HepG2 (cell line): ENCODE measurements around the gene MTA3. TPM values are rescaled to one million over a fixed set of nuclear protein-coding genes. Genes with fewer than 3 reads are reported as not detected.

Experiments used
- ATAC-seq: fragments of 200-7000 bp; cut with Tn5 transposase; 3 replicates; pipeline ENCODE4 v1.9.1; 2020; ENCODE audit warnings: mild to moderate bottlenecking, moderate library complexity
- BruUV-seq: library from RNA; stranded (reverse); fragments of 400-500 nt; replicated peaks from 2 replicates; lab custom pipeline; 2021; lab: Mats Ljungman, UMichigan
- CTCF ChIA-PET: fragments of 300-600 bp; formaldehyde crosslinking; extraction: SDS; loops from one replicate; lab custom pipeline; 2021; ENCODE audit warnings: low total read pairs, inconsistent platforms, low intra/inter-chr PET ratio; lab: Yijun Ruan, JAX
- POLR2A ChIA-PET: fragments of 350-600 bp; sonication (Branson Sonifier 250); formaldehyde crosslinking; loops from one replicate; lab custom pipeline; 2020; ENCODE audit warnings: antibody characterized with exemption, inconsistent platforms; lab: Yijun Ruan, JAX
- DNase-seq: peaks from one replicate; pipeline ENCODE4 v3.0.0-alpha.2; 2015; ENCODE audit warnings: low spot score
- FAIRE-seq: peaks from 3 replicates; lab custom pipeline; 2011; peaks lifted over from hg19 to GRCh38; lab: Jason Lieb, UNC
- H2AFZ ChIP-seq: one replicate; pipeline ENCODE4 v1.6.1; 2011; ENCODE audit warnings: low read length, inconsistent platforms
- H3K27ac ChIP-seq: fragments of 300-600 bp; 3 replicates; pipeline ENCODE4 v1.8.0; 2011; ENCODE audit warnings: mixed run types, mild to moderate bottlenecking, mixed read lengths, low read length, inconsistent platforms; ENCODE audit not compliant: insufficient read depth; ENCODE audit errors: extremely low read length
- H3K27me3 ChIP-seq, 2 experiments: fragments of 200-600 bp in 1 of 2; 2 replicates in 1 of 2; 3 replicates in 1 of 2; pipeline versions ENCODE4 v1.6.0 to v1.8.0; 2011; ENCODE audit warnings: low read length in 2 of 2, mild to moderate bottlenecking in 2 of 2, moderate library complexity in 2 of 2, inconsistent platforms in 1 of 2; ENCODE audit not compliant: insufficient read depth in 2 of 2, control insufficient read depth in 1 of 2
- H3K36me3 ChIP-seq, 2 experiments: fragments of 200-600 bp in 1 of 2; replicated peaks in 1 of 2; 2 replicates in 1 of 2; 3 replicates in 1 of 2; pipeline versions ENCODE4 v1.5.1 to v1.8.0; 2011; ENCODE audit warnings: low read length in 2 of 2, inconsistent platforms in 1 of 2; ENCODE audit not compliant: insufficient read depth in 2 of 2, control insufficient read depth in 1 of 2
- H3K4me1 ChIP-seq: 2 replicates; pipeline ENCODE4 v1.5.1; 2012; ENCODE audit warnings: low read length, inconsistent platforms; ENCODE audit not compliant: insufficient read depth
- H3K4me2 ChIP-seq: 2 replicates; pipeline ENCODE4 v1.6.0; 2011; ENCODE audit warnings: low read depth, low read length, inconsistent platforms
- H3K4me3 ChIP-seq, 3 experiments: fragments of 200-600 bp in 1 of 3; sonication (generic), shearing (Covaris generic) in 1 of 3; replicated peaks in 1 of 3; 2 replicates each; pipeline ENCODE4 v1.5.1; 2011 to 2016; ENCODE audit warnings: low read length in 3 of 3, inconsistent platforms in 2 of 3, low read depth in 2 of 3, mild to moderate bottlenecking in 2 of 3, control low read depth in 1 of 3, mixed read lengths in 1 of 3; ENCODE audit not compliant: insufficient read depth in 1 of 3
- H3K79me2 ChIP-seq: one replicate; pipeline ENCODE4 v1.6.1; 2011; ENCODE audit warnings: low read length, inconsistent platforms; ENCODE audit not compliant: insufficient read depth
- H3K9ac ChIP-seq: 2 replicates; pipeline ENCODE4 v1.6.0; 2011; ENCODE audit warnings: mild to moderate bottlenecking, low read depth, low read length, inconsistent platforms; ENCODE audit not compliant: insufficient read depth
- H3K9me3 ChIP-seq: 2 replicates; pipeline ENCODE4 v1.5.1; 2012; ENCODE audit warnings: mild to moderate bottlenecking, low read length
- H4K20me1 ChIP-seq: 2 replicates; pipeline ENCODE4 v1.6.0; 2011; ENCODE audit warnings: inconsistent platforms, mild to moderate bottlenecking, low read length, moderate library complexity; ENCODE audit not compliant: insufficient read depth
- DNMT1 ChIP-seq: sonication (generic); formaldehyde crosslinking; IDR thresholded peaks from 2 replicates; pipeline ENCODE4 v1.5.1; 2020; ENCODE audit warnings: mild to moderate bottlenecking, missing genetic modification reagents
- ISX ChIP-seq: sonication (generic); formaldehyde crosslinking; conservative IDR thresholded peaks from 2 replicates; pipeline ENCODE4 v1.5.0; 2020; ENCODE audit warnings: missing genetic modification reagents
- MAZ ChIP-seq, 2 experiments: sonication (generic) in 1 of 2; formaldehyde crosslinking in 1 of 2; IDR thresholded peaks; 2 replicates each; pipeline versions ENCODE4 v1.5.0 to v1.6.1; 2012 to 2020; ENCODE audit warnings: low read depth in 2 of 2, mild to moderate bottlenecking in 2 of 2, borderline replicate concordance in 1 of 2, improper control_type of control experiment in 1 of 2, low read length in 1 of 2, missing genetic modification reagents in 1 of 2, moderate library complexity in 1 of 2
- MEIS2 ChIP-seq: sonication (generic); formaldehyde crosslinking; IDR thresholded peaks from 2 replicates; pipeline ENCODE4 v1.9.0; 2021; ENCODE audit warnings: mild to moderate bottlenecking, missing genetic modification reagents
- REXO4 ChIP-seq: sonication (generic); formaldehyde crosslinking; IDR thresholded peaks from 2 replicates; pipeline ENCODE4 v1.8.0; 2022; ENCODE audit warnings: missing genetic modification reagents, mild to moderate bottlenecking, borderline replicate concordance
- TGIF2 ChIP-seq: IDR thresholded peaks from 2 replicates; pipeline ENCODE4 v1.6.1; 2016; ENCODE audit warnings: control low read depth, missing compliant biosample characterization
- ZNF263 ChIP-seq: sonication (generic); formaldehyde crosslinking; IDR thresholded peaks from 2 replicates; pipeline ENCODE4 v1.4.0; 2020; ENCODE audit warnings: missing genetic modification reagents
- ZNF7 ChIP-seq: IDR thresholded peaks from 2 replicates; pipeline ENCODE4 v1.6.1; 2016; ENCODE audit warnings: missing biosample characterization, missing genetic modification reagents
- WGBS: methylation state at CpG from one replicate; pipeline ENCODE4 v1.1.6; 2017; ENCODE audit warnings: low lambda C conversion rate; 5-methylcytosine and 5-hydroxymethylcytosine counted together
- in situ Hi-C: cut with HindIII; loops from 2 replicates; pipeline ENCODE4 v1.10.0; 2017; ENCODE audit warnings: low pct_unique_long_range_greater_than_20kb; ENCODE audit not compliant: extremely low pct_ligation_motif_present
- intact Hi-C: fragments of 100-400 bp; cut with micrococcal nuclease; formaldehyde crosslinking; loops from one replicate; pipeline ENCODE4 v1.10.0; 2022; ENCODE audit not compliant: unreplicated experiment
- polyA plus RNA-seq, 8 experiments: library from polyadenylated mRNA; depleted of rRNA in 3 of 8; stranded (reverse) in 7 of 8; unstranded in 1 of 8; fragments of >200 nt; fragmentation: Illumina TruSeq in 4 of 8; extraction: Trizol in 4 of 8; gene quantifications; 2 replicates each; pipeline versions ENCODE4 v1.2.1 to v1.2.3, GENCODE V29; 2011 to 2016; ENCODE audit warnings: low read depth in 4 of 8, missing spikeins in 1 of 8, mixed read lengths in 1 of 8; ENCODE audit not compliant: insufficient read depth in 1 of 8
- total RNA-seq, 5 experiments: library from RNA; depleted of rRNA; stranded (reverse); fragments of >200 nt; fragmentation: Illumina TruSeq; extraction: Trizol; gene quantifications; 2 replicates each; pipeline ENCODE4 v1.2.3, GENCODE V29; 2016; ENCODE audit warnings: low read depth in 1 of 5
- TF ChIP-seq, protein P1 (sequence below): sonication (generic); formaldehyde crosslinking; conservative IDR thresholded peaks from 2 replicates; pipeline ENCODE4 v1.8.0; 2022; ENCODE audit warnings: low read depth, missing genetic modification reagents
- TF ChIP-seq, protein P2 (sequence below): sonication (generic); formaldehyde crosslinking; IDR thresholded peaks from 2 replicates; pipeline ENCODE4 v1.4.0; 2020; ENCODE audit warnings: mild to moderate bottlenecking, missing genetic modification reagents

Gene MTA3
- total and polyA plus RNA-seq, 2 of the 13 experiments (the other 11 are each of a cell fraction or from before 2014, with no cell fraction given), result 48.8 to 77.8 TPM

DNA sequence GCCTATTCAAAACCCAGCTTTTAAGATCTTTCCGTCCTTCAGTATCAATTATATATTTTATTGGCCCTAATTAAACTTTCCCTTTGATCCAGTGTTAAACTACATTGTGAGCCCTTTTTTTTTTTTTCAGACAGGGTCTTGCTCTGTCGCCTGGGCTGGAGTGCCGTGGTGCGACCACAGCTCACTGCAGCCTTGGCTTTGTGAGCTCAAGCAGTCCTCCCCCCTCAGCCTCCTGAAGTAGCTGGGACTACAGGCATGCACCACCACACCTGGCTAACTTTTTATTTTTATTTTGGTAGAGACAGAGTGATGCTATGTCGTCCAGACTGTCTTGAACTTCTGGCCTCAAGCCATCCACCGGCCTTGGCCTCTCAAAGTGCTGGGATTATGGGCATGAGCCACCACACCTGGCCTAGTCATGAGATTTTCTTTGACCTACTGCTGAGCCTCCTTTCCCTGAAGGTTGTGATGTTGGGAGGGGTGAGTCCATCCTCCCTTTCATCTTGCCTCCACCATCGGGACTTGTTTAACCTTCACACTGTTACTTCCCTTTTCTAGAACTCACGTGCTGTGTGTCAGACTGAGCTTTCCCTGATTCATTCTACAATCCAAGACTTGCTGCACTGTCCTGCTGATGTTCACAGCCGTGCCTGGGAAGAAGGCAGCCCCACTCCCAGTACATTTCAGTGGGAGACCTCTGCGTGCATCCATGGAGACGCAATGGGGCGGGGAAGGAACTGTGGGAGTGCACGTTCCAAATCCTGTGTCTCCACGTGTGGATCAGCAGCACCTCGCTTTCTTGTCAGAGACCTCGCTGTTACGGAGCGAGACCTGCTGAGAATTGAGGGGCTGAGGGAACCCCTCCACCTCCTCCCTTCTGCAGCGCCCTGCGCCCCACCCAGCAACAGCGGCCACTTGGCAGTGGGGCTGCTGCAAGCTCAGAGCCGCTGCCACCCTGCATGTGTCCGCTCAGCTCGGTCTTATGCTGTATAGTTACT is 184.7 kb downstream of the MTA3 start:
- CTCF ChIA-PET, result no interaction called here

More for the DNA sequence above, 184.7 kb downstream of the MTA3 start:
- Histone ChIP-seq H4K20me1 (no peaks in the 10 kb centered on the region), H3K4me2 (no peak overlapping the region), H3K9me3 (no peaks in the 10 kb centered on the region), H3K9ac (no peak overlapping the region), H3K79me2 (no peaks in the 10 kb centered on the region), H3K36me3 (no peaks in the 10 kb centered on the region; a peak in 1 of 5 replicates), H3K27me3 (no peaks in the 10 kb centered on the region), H3K4me3 (no peak overlapping the region), H3K4me1 (peaks cover 16% of the 10 kb centered on the region), H3K27ac (no peak overlapping the region), H2AFZ (no peak overlapping the region)
- POLR2A ChIA-PET, result no interaction called here
- no TSS peak for BruUV-seq
- intact Hi-C loops (no loop called here), in situ Hi-C loops (no loop called here)
- 90% methylated on average over 24 of the region's 24 CpGs for WGBS
- ATAC-seq (no peak), FAIRE-seq (no peak), DNase-seq (no peak)
- TF ChIP-seq TGIF2 (no peak), MEIS2 (CRISPR knock-in tag) (no peak), ZNF7 (CRISPR knock-in tag) (no peak), REXO4 (CRISPR knock-in tag) (no peak), ISX (no peak), MAZ (IDR thresholded peaks at IDR 0.05; ENCODE audit: borderline replicate concordance, low read depth, low read length) (no peak), MAZ (CRISPR knock-in tag; IDR thresholded peaks at IDR 0.05; ENCODE audit: low read depth) (no peak), ZNF263 (no peak), DNMT1 (CRISPR knock-in tag) (no peak)
- TF ChIP-seq, protein P1, sequence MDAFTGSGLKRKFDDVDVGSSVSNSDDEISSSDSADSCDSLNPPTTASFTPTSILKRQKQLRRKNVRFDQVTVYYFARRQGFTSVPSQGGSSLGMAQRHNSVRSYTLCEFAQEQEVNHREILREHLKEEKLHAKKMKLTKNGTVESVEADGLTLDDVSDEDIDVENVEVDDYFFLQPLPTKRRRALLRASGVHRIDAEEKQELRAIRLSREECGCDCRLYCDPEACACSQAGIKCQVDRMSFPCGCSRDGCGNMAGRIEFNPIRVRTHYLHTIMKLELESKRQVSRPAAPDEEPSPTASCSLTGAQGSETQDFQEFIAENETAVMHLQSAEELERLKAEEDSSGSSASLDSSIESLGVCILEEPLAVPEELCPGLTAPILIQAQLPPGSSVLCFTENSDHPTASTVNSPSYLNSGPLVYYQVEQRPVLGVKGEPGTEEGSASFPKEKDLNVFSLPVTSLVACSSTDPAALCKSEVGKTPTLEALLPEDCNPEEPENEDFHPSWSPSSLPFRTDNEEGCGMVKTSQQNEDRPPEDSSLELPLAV (CRISPR knock-in tag), result no peak
- TF ChIP-seq, protein P2, sequence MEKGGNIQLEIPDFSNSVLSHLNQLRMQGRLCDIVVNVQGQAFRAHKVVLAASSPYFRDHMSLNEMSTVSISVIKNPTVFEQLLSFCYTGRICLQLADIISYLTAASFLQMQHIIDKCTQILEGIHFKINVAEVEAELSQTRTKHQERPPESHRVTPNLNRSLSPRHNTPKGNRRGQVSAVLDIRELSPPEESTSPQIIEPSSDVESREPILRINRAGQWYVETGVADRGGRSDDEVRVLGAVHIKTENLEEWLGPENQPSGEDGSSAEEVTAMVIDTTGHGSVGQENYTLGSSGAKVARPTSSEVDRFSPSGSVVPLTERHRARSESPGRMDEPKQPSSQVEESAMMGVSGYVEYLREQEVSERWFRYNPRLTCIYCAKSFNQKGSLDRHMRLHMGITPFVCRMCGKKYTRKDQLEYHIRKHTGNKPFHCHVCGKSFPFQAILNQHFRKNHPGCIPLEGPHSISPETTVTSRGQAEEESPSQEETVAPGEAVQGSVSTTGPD (CRISPR knock-in tag), result no peak
